HepG2 (cell line): Measurements from ENCODE around the gene TMEM204. TPM values are rescaled to one million over a fixed set of nuclear protein-coding genes. Genes with fewer than 3 reads are reported as not detected.

Source experiments
- ATAC-seq: fragments of 200-7000 bp; cut with Tn5 transposase; 3 replicates; pipeline ENCODE4 v1.9.1; 2020; ENCODE audit warnings: mild to moderate bottlenecking, moderate library complexity
- BruUV-seq: library from RNA; stranded (reverse); fragments of 400-500 nt; replicated peaks from 2 replicates; lab custom pipeline; 2021; lab: Mats Ljungman, UMichigan
- CTCF ChIA-PET: fragments of 300-600 bp; formaldehyde crosslinking; extraction: SDS; loops from one replicate; lab custom pipeline; 2021; ENCODE audit warnings: low total read pairs, inconsistent platforms, low intra/inter-chr PET ratio; lab: Yijun Ruan, JAX
- POLR2A ChIA-PET: fragments of 350-600 bp; sonication (Branson Sonifier 250); formaldehyde crosslinking; loops from one replicate; lab custom pipeline; 2020; ENCODE audit warnings: antibody characterized with exemption, inconsistent platforms; lab: Yijun Ruan, JAX
- DNase-seq: peaks from one replicate; pipeline ENCODE4 v3.0.0-alpha.2; 2015; ENCODE audit warnings: low spot score
- FAIRE-seq: peaks from 3 replicates; lab custom pipeline; 2011; peaks lifted over from hg19 to GRCh38; lab: Jason Lieb, UNC
- H2AFZ ChIP-seq: one replicate; pipeline ENCODE4 v1.6.1; 2011; ENCODE audit warnings: low read length, inconsistent platforms
- H3K27ac ChIP-seq: fragments of 300-600 bp; 3 replicates; pipeline ENCODE4 v1.8.0; 2011; ENCODE audit warnings: mixed run types, mild to moderate bottlenecking, mixed read lengths, low read length, inconsistent platforms; ENCODE audit not compliant: insufficient read depth; ENCODE audit errors: extremely low read length
- H3K27me3 ChIP-seq, 2 experiments: fragments of 200-600 bp in 1 of 2; 2 replicates in 1 of 2; 3 replicates in 1 of 2; pipeline versions ENCODE4 v1.6.0 to v1.8.0; 2011; ENCODE audit warnings: low read length in 2 of 2, mild to moderate bottlenecking in 2 of 2, moderate library complexity in 2 of 2, inconsistent platforms in 1 of 2; ENCODE audit not compliant: insufficient read depth in 2 of 2, control insufficient read depth in 1 of 2
- H3K36me3 ChIP-seq, 2 experiments: fragments of 200-600 bp in 1 of 2; replicated peaks in 1 of 2; 2 replicates in 1 of 2; 3 replicates in 1 of 2; pipeline versions ENCODE4 v1.5.1 to v1.8.0; 2011; ENCODE audit warnings: low read length in 2 of 2, inconsistent platforms in 1 of 2; ENCODE audit not compliant: insufficient read depth in 2 of 2, control insufficient read depth in 1 of 2
- H3K4me1 ChIP-seq: 2 replicates; pipeline ENCODE4 v1.5.1; 2012; ENCODE audit warnings: low read length, inconsistent platforms; ENCODE audit not compliant: insufficient read depth
- H3K4me2 ChIP-seq: 2 replicates; pipeline ENCODE4 v1.6.0; 2011; ENCODE audit warnings: low read depth, low read length, inconsistent platforms
- H3K4me3 ChIP-seq, 3 experiments: fragments of 200-600 bp in 1 of 3; sonication (generic), shearing (Covaris generic) in 1 of 3; replicated peaks in 1 of 3; 2 replicates each; pipeline ENCODE4 v1.5.1; 2011 to 2016; ENCODE audit warnings: low read length in 3 of 3, inconsistent platforms in 2 of 3, low read depth in 2 of 3, mild to moderate bottlenecking in 2 of 3, control low read depth in 1 of 3, mixed read lengths in 1 of 3; ENCODE audit not compliant: insufficient read depth in 1 of 3
- H3K79me2 ChIP-seq: one replicate; pipeline ENCODE4 v1.6.1; 2011; ENCODE audit warnings: low read length, inconsistent platforms; ENCODE audit not compliant: insufficient read depth
- H3K9ac ChIP-seq: 2 replicates; pipeline ENCODE4 v1.6.0; 2011; ENCODE audit warnings: mild to moderate bottlenecking, low read depth, low read length, inconsistent platforms; ENCODE audit not compliant: insufficient read depth
- H3K9me3 ChIP-seq: 2 replicates; pipeline ENCODE4 v1.5.1; 2012; ENCODE audit warnings: mild to moderate bottlenecking, low read length
- H4K20me1 ChIP-seq: 2 replicates; pipeline ENCODE4 v1.6.0; 2011; ENCODE audit warnings: inconsistent platforms, mild to moderate bottlenecking, low read length, moderate library complexity; ENCODE audit not compliant: insufficient read depth
- AFF4 ChIP-seq: sonication (generic); formaldehyde crosslinking; IDR thresholded peaks from 2 replicates; pipeline ENCODE4 v1.4.0; 2020; ENCODE audit warnings: missing genetic modification reagents
- AGO1 ChIP-seq: fragments of 200-400 bp; formaldehyde crosslinking; IDR thresholded peaks from 2 replicates; pipeline ENCODE4 v1.6.1; 2017; ENCODE audit warnings: mild to moderate bottlenecking, low read depth, low read length, moderate library complexity; ENCODE audit not compliant: poor library complexity, severe bottlenecking
- ELF1 ChIP-seq: sonication (generic); formaldehyde crosslinking; IDR thresholded peaks from 2 replicates; pipeline ENCODE4 v1.4.0; 2020; ENCODE audit warnings: missing genetic modification reagents
- FOXK2 ChIP-seq: fragments of 450-650 bp; IDR thresholded peaks from 2 replicates; pipeline ENCODE4 v1.6.1; 2016
- GATAD1 ChIP-seq: IDR thresholded peaks from 2 replicates; pipeline ENCODE4 v1.6.1; 2016; ENCODE audit warnings: missing genetic modification reagents, missing compliant biosample characterization
- KLF11 ChIP-seq: IDR thresholded peaks from 2 replicates; pipeline ENCODE4 v1.6.1; 2016; ENCODE audit warnings: missing compliant biosample characterization
- MBNL3 ChIP-seq: fragments of 250-450 bp; sonication (Bioruptor Pico); conservative IDR thresholded peaks from 2 replicates; pipeline ENCODE4 v1.8.0; 2022; ENCODE audit warnings: mild to moderate bottlenecking, inconsistent platforms
- MZF1 ChIP-seq: sonication (generic); formaldehyde crosslinking; IDR thresholded peaks from 2 replicates; pipeline ENCODE4 v1.8.1; 2023; ENCODE audit warnings: mild to moderate bottlenecking, missing genetic modification reagents, borderline replicate concordance
- RAD21 ChIP-seq: fragments of 450-650 bp; formaldehyde crosslinking; IDR thresholded peaks from 2 replicates; pipeline ENCODE4 v1.5.0; 2020; ENCODE audit warnings: mild to moderate bottlenecking
- SMC3 ChIP-seq: IDR thresholded peaks from 2 replicates; pipeline ENCODE4 v1.6.1; 2011; ENCODE audit warnings: low read length, improper control_type of control experiment
- STAG1 ChIP-seq: sonication (generic); formaldehyde crosslinking; IDR thresholded peaks from 2 replicates; pipeline ENCODE4 v1.4.0; 2020; ENCODE audit warnings: missing genetic modification reagents
- TMF1 ChIP-seq: sonication (generic); formaldehyde crosslinking; IDR thresholded peaks from 2 replicates; pipeline ENCODE4 v1.8.1; 2022; ENCODE audit warnings: low read depth, missing genetic modification reagents
- XRCC5 ChIP-seq: fragments of 200-400 bp; formaldehyde crosslinking; optimal IDR thresholded peaks from 2 replicates; pipeline ENCODE3; 2017; ENCODE audit warnings: mild to moderate bottlenecking, low read length
- YY1 ChIP-seq: IDR thresholded peaks from 2 replicates; pipeline ENCODE4 v1.6.1; 2011; ENCODE audit warnings: low read length, low read depth, moderate library complexity, mild to moderate bottlenecking; ENCODE audit not compliant: insufficient read depth, insufficient replicate concordance
- ZNF34 ChIP-seq: sonication (generic); formaldehyde crosslinking; IDR thresholded peaks from 2 replicates; pipeline ENCODE4 v1.4.0; 2020; ENCODE audit warnings: mild to moderate bottlenecking, missing genetic modification reagents, borderline replicate concordance
- ZNF414 ChIP-seq: sonication (generic); formaldehyde crosslinking; IDR thresholded peaks from 2 replicates; pipeline ENCODE4 v1.5.0; 2020; ENCODE audit warnings: missing genetic modification reagents
- WGBS: methylation state at CpG from one replicate; pipeline ENCODE4 v1.1.6; 2017; ENCODE audit warnings: low lambda C conversion rate; 5-methylcytosine and 5-hydroxymethylcytosine counted together
- in situ Hi-C: cut with HindIII; loops from 2 replicates; pipeline ENCODE4 v1.10.0; 2017; ENCODE audit warnings: low pct_unique_long_range_greater_than_20kb; ENCODE audit not compliant: extremely low pct_ligation_motif_present
- intact Hi-C: fragments of 100-400 bp; cut with micrococcal nuclease; formaldehyde crosslinking; loops from one replicate; pipeline ENCODE4 v1.10.0; 2022; ENCODE audit not compliant: unreplicated experiment
- polyA plus RNA-seq, 8 experiments: library from polyadenylated mRNA; depleted of rRNA in 3 of 8; stranded (reverse) in 7 of 8; unstranded in 1 of 8; fragments of >200 nt; fragmentation: Illumina TruSeq in 4 of 8; extraction: Trizol in 4 of 8; gene quantifications; 2 replicates each; pipeline versions ENCODE4 v1.2.1 to v1.2.3, GENCODE V29; 2011 to 2016; ENCODE audit warnings: low read depth in 4 of 8, missing spikeins in 1 of 8, mixed read lengths in 1 of 8; ENCODE audit not compliant: insufficient read depth in 1 of 8
- total RNA-seq, 5 experiments: library from RNA; depleted of rRNA; stranded (reverse); fragments of >200 nt; fragmentation: Illumina TruSeq; extraction: Trizol; gene quantifications; 2 replicates each; pipeline ENCODE4 v1.2.3, GENCODE V29; 2016; ENCODE audit warnings: low read depth in 1 of 5
- TF ChIP-seq, protein P1 (sequence below): sonication (generic); formaldehyde crosslinking; IDR thresholded peaks from 2 replicates; pipeline ENCODE4 v1.5.0; 2020; ENCODE audit warnings: mild to moderate bottlenecking, missing genetic modification reagents, moderate library complexity
- TF ChIP-seq, protein P2 (sequence below): sonication (generic); formaldehyde crosslinking; IDR thresholded peaks from 2 replicates; pipeline ENCODE4 v1.4.0; 2020; ENCODE audit warnings: missing genetic modification reagents

TMEM204 gene
- total and polyA plus RNA-seq, 2 of the 13 experiments (the other 11 are each of a cell fraction or from before 2014, with no cell fraction given) = not detected

DNA sequence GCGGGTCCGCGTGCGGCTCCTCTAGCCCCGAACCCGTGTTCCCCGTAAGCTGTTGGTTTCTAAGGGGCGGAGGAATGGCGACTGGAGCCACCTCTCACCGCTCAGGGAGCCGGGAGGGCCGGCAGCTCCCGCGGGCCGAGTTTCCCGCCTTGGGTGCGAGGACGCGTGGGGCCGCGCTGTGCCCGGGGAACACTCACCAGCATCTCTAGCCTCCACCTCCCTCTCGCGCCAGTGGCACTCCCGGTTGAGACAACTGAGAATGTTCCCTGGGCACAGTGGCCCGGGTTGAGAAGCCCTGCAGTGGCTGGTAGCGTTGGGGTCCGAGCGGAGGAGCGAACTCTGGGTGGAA is 39.7 kb upstream of the TMEM204 start (continued):
- TF ChIP-seq AFF4 (no peak), MBNL3 (no peak), AGO1 (no peak), FOXK2 (no peak)

- Histone ChIP-seq H3K4me1 (peaks cover 30% of the 10 kb centered on the region), H3K79me2 (peaks cover 3% of the 10 kb centered on the region), H3K27me3 (peaks cover 2 to 6% of the 10 kb centered on the region in 2 experiments; a peak in 2 of 5 replicates), H2AFZ (no peak overlapping the region), H4K20me1 (no peaks in the 10 kb centered on the region), H3K9ac (peak overlapping the region; percentile 96), H3K4me2 (peak overlapping the region; percentile 75), H3K27ac (peak overlapping the region; percentile 87), H3K36me3 (peaks cover 2 to 19% of the 10 kb centered on the region in 2 experiments; a peak in 2 of 5 replicates), H3K4me3 (peak overlapping the region; percentile 89 to 95 (median 95); a peak in 5 of 6 replicates), H3K9me3 (no peaks in the 10 kb centered on the region)
- no peak for FAIRE-seq
- no TSS peak for BruUV-seq
- CTCF ChIA-PET = no interaction called here
- WGBS = 60% methylated on average over 1 of the region's 25 CpGs
- POLR2A ChIA-PET = interaction anchor here (0.6 to 2.2 kb wide), 3 partner anchors 11 to 212 kb away, joined by 3 to 5 read pairs (median 4); partner anchors contain the start of gene MAPK8IP3
- peak; percentile 74 for ATAC-seq
- in situ Hi-C loops = no loop called here
- DNase-seq = peak; percentile 27
- intact Hi-C loops = no loop called here
- TF ChIP-seq GATAD1 (CRISPR knock-in tag) (peak; percentile 55), MZF1 (CRISPR knock-in tag) (no peak), ZNF34 (CRISPR knock-in tag) (no peak), STAG1 (CRISPR knock-in tag) (peak; percentile 76), ZNF414 (CRISPR knock-in tag) (0 out of 2 replicates have a peak, but pooled peaks have one; percentile 32), KLF11 (CRISPR knock-in tag) (no peak), XRCC5 (peak; percentile 20), ELF1 (CRISPR knock-in tag) (peak; percentile 35; the same call in 1 of the 2 replicates), SMC3 (peak; percentile 3; the same call in 1 of the 2 replicates), YY1 (peak; percentile 34), TMF1 (no peak), RAD21 (peak; percentile 79)
- TF ChIP-seq, protein P1, sequence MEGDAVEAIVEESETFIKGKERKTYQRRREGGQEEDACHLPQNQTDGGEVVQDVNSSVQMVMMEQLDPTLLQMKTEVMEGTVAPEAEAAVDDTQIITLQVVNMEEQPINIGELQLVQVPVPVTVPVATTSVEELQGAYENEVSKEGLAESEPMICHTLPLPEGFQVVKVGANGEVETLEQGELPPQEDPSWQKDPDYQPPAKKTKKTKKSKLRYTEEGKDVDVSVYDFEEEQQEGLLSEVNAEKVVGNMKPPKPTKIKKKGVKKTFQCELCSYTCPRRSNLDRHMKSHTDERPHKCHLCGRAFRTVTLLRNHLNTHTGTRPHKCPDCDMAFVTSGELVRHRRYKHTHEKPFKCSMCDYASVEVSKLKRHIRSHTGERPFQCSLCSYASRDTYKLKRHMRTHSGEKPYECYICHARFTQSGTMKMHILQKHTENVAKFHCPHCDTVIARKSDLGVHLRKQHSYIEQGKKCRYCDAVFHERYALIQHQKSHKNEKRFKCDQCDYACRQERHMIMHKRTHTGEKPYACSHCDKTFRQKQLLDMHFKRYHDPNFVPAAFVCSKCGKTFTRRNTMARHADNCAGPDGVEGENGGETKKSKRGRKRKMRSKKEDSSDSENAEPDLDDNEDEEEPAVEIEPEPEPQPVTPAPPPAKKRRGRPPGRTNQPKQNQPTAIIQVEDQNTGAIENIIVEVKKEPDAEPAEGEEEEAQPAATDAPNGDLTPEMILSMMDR (CRISPR knock-in tag) = peak; percentile 84
- TF ChIP-seq, protein P2, sequence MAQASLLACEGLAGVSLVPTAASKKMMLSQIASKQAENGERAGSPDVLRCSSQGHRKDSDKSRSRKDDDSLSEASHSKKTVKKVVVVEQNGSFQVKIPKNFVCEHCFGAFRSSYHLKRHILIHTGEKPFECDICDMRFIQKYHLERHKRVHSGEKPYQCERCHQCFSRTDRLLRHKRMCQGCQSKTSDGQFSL (CRISPR knock-in tag) = no peak
Measured at GRCh38 chr16:1494129-1494640, 39.3 kb upstream of the TMEM204 start.
